Activated T-cell treated with anti-CD3 and anti-CD28 coated beads for 48 hours (primary cell): ENCODE measurements around the gene PROSER2.

ENCODE experiments used
- DNase-seq: peaks from one replicate; pipeline ENCODE4 v3.0.0-alpha.2; 2020; ENCODE audit warnings: low read depth

The PROSER2 gene

DNA sequence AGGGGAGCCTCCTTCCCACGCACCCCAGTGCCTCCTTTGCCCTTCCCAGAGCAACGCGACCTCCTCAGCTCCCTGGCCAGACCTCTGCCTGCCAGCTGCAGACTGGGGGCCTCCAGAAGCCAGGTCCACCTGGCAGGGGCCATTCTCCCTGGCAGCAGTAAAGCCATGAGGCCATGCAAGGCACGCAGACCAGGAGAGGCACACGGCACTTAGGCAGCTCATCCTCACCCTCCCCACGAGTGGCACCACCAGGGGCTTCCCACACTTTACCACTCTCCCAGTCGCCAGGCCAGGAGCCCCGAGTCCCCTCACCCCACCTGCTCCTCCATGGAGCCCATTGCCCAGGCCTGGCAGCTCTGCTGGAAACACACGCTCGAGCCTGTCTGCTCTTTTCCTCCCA, 85.4 kb downstream of the PROSER2 start:
- no peak for DNase-seq

DNA sequence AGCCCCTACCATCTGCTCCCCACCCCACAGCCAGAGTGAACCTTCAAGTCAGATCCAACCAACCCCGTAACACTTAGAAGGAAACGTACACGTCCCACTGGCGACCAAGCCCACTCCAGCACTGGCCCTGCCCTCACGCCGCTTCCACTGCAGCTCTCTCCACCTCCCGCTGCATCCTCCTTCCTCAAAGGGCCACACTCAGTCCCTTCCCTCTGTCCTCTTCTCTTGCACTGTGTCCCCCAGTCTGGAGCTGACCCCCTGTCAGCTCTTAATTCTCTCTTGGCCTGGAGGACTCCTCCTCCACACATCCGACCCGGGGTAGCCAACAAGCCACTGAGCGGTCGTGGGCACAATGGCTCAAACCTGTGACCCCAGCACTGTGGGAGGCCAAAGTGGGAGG, 85.8 kb downstream of the PROSER2 start:
- no peak for DNase-seq

DNA sequence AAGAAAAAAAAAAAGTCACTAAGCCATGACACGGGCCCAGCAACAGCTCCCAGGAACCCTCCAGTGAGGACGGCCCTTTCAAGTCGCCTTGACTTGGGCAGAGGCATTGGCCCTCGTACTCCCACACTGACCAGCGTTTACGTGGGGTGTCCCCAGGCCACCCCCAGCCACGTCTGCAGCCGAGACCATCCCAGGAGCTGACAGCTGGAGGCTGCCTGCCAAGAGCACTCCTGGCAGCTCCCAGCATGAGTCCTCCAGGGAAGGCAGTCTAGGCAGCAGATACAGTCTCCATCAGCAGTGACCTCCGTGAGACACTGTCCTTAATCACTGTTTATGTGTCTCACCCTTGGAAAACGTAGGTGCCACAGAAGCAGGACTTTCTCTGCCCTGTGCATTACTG, 86.5 kb downstream of the PROSER2 start:
- no peak for DNase-seq

DNA sequence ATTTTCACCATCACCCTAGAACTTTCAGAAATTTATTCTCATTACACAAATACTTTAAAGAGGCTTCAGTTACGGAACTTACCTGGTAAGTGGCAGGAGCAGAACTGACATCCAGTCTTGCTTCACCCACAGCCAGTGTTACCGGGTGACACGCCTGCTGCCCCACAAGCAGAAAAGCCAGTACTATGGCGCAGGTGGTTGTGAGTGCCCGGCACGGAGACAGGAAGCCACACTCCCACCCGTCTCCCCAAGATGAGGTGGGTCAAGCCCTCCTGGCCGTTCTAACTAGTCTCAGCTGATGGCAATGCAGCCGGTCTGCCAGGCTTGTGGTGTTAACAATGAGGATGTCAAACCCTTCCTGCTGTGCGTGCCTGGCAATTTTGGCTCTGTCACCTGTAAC, 86.9 kb downstream of the PROSER2 start:
- no peak for DNase-seq

DNA sequence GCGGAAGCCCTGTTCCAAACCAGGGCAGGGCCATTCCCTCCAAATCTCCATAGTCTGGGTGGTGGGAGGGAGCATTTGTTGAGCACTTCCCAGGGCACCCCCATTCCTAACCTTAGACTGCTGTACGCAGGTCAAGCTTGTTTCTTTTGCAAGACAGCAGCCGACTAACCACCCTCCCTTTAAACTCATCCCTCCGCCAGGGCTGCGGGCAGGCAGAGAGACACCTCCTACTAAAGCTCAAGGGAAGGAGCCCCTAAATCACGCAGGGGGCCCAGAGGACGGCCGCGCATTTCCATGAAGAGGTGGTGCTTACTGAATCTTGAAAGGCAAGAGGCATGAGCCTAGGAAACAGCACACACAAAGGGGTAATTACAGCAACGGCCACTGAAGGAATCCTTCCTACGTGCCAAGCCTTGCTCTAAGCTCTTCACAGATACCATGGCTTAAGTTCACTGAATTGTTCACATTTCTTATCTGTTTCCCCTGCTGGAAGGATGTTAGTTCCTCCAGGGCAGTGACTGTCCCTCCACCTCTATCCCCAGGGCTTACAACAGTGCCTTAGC, 90.0 kb downstream of the PROSER2 start:
- DNase-seq, result no peak

DNA sequence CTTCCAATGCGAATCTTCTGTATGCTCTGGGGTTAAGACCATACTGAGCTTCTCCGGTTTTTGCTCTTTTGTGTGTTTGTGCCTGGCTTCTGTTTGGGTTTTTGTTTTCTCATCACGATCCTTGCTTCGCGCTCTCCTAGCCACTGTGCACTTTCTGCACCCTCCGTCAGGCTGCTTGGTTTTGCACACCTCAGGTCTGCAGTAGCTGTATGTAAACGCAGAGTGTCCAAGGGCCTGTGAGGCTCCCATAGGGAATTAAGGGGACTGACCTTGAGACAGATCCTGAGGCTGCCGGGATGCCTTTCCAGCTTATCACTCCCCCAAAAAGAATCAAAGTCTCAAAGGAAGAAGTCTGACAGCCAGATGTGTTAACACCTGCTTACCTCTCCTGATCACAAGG, 95.2 kb downstream of the PROSER2 start:
- no peak for DNase-seq

DNA sequence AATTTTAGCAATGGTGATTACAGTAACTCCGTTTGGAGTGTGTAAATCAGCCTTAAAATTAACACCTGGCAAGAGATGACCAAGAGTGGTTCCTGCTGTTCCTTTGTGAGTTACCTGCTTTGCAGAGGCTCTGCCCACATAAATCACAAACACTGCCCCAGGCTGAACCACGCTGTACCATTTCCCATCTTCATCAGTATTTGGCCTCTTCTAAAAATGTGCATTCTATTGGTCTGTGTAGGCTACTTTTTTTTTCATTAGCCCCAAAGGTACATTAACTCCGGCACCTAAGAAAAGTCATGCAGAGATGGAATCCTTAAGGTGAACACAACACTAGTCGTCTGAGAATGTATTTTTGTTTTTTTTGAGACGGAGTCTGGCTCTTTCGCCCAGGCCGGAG, 96.1 kb downstream of the PROSER2 start:
- no peak for DNase-seq
